Tibial nerve (tissue), 4 donors: ENCODE results near the gene RNF166. TPM values are rescaled to one million over a fixed set of nuclear protein-coding genes. Genes with fewer than 3 reads are reported as not detected.

Experiments
- DNase-seq, 2 donors: peaks; one replicate each; pipeline ENCODE4 v3.0.0-alpha.2; 2019; ENCODE audit warnings: low spot score in 2 of 2
- H3K27ac ChIP-seq, 4 donors: fragments of 200-600 bp; sonication (generic) in 3 of 4; one replicate each; pipeline ENCODE4 v1.5.1; 2017 to 2019; ENCODE audit warnings: mild to moderate bottlenecking in 1 of 4
- H3K27me3 ChIP-seq, 2 donors: fragments of 200-600 bp; sonication (generic) in 1 of 2; one replicate each; pipeline versions ENCODE4 v1.5.1 to v1.6.0; 2017 to 2019
- H3K36me3 ChIP-seq, 3 donors: fragments of 200-600 bp; sonication (generic); one replicate each; pipeline ENCODE4 v1.5.1; 2018 to 2019
- H3K4me1 ChIP-seq, 4 donors: fragments of 200-600 bp; sonication (generic) in 3 of 4; one replicate each; pipeline ENCODE4 v1.5.1; 2017 to 2019
- H3K4me3 ChIP-seq, 4 donors: fragments of 200-600 bp; sonication (generic) in 3 of 4; one replicate each; pipeline ENCODE4 v1.5.1; 2017 to 2019; ENCODE audit warnings: mild to moderate bottlenecking in 1 of 4, moderate library complexity in 1 of 4
- H3K9me3 ChIP-seq, 4 donors: fragments of 200-600 bp; sonication (generic) in 3 of 4; one replicate each; pipeline ENCODE4 v1.5.1; 2017 to 2019
- CTCF ChIP-seq, 5 experiments: fragments of 200-600 bp in 3 of 5; fragments of 450-650 bp in 2 of 5; sonication (generic) in 3 of 5; IDR thresholded peaks; one replicate each; pipeline ENCODE4 v1.5.1; 2016 to 2019; ENCODE audit warnings: antibody characterized with exemption in 5 of 5, mild to moderate bottlenecking in 3 of 5, moderate library complexity in 2 of 5
- EP300 ChIP-seq, 2 donors: sonication (generic); formaldehyde crosslinking; IDR thresholded peaks; one replicate each; pipeline ENCODE4 v1.6.1; 2017; ENCODE audit warnings: antibody characterized with exemption in 2 of 2, mild to moderate bottlenecking in 1 of 2
- POLR2A ChIP-seq, 2 donors: fragments of 450-650 bp; IDR thresholded peaks; one replicate each; pipeline ENCODE4 v1.6.1; 2017; ENCODE audit warnings: antibody characterized with exemption in 2 of 2, mild to moderate bottlenecking in 2 of 2, moderate library complexity in 2 of 2
- WGBS, 2 donors: methylation state at CpG; one replicate each; pipeline ENCODE4 v1.1.5; 2018; 5-methylcytosine and 5-hydroxymethylcytosine counted together
- total RNA-seq, 4 donors: library from RNA; depleted of rRNA; stranded (reverse); fragments of >200 nt; gene quantifications; one replicate each; pipeline ENCODE4 v1.1.0, GENCODE V29; 2016

The RNF166 gene
- total RNA-seq, 4 donors from 2014 or later, result 36.5 to 56.7 (median 43.5) TPM

- no peaks in the 10 kb centered on the region for H3K27me3 ChIP-seq
- peaks cover 0 to 21% (median 0%) of the 10 kb centered on the region in 3 donors for H3K36me3 ChIP-seq
- peaks cover 0 to 55% (median 25%) of the 10 kb centered on the region in 4 donors for H3K4me1 ChIP-seq
- H3K9me3 ChIP-seq, result no peaks in the 10 kb centered on the region
- peak overlapping the region; percentile 82 to 97 (median 86) for H3K4me3 ChIP-seq
- no peak for DNase-seq
- peak overlapping the region; percentile 59 to 95 (median 85) for H3K27ac ChIP-seq
- WGBS, 2 donors, result 33 to 34% methylated on average over 17 of the region's 17 CpGs
- no peak for TF ChIP-seq CTCF (IDR thresholded peaks at IDR 0.05)
- TF ChIP-seq EP300 (IDR thresholded peaks at IDR 0.05), result no peak
- no peak for TF ChIP-seq POLR2A (IDR thresholded peaks at IDR 0.05)
These were observed 988 bp upstream of the RNF166 start for GRCh38 chr16:88706965-88707826.

- TF ChIP-seq POLR2A (IDR thresholded peaks at IDR 0.05) (no peak), CTCF (IDR thresholded peaks at IDR 0.05) (no peak), EP300 (IDR thresholded peaks at IDR 0.05) (no peak)
- H3K9me3 ChIP-seq, result no peaks in the 10 kb centered on the region
- WGBS, 2 donors, result 1% methylated on average over 15 to 41 of the region's 57 CpGs
- peak overlapping the region; percentile 59 to 95 (median 86) for H3K27ac ChIP-seq
- no peak for DNase-seq
- peaks cover 0 to 31% (median 0%) of the 10 kb centered on the region in 3 donors for H3K36me3 ChIP-seq
- H3K27me3 ChIP-seq, result no peaks in the 10 kb centered on the region
- peak overlapping the region; percentile 82 to 97 (median 86) for H3K4me3 ChIP-seq
- peaks cover 0 to 69% (median 32%) of the 10 kb centered on the region in 4 donors for H3K4me1 ChIP-seq
These were observed 393 bp downstream of the RNF166 start for GRCh38 chr16:88705801-88706228.

- 30 to 37% methylated on average over 9 of the region's 9 CpGs for WGBS, 2 donors
- Histone ChIP-seq H3K9me3 (no peaks in the 10 kb centered on the region), H3K27ac (peak overlapping the region; percentile 59 to 95 (median 86)), H3K36me3 (peaks cover 0 to 37% (median 0%) of the 10 kb centered on the region in 3 donors), H3K4me1 (peaks cover 0 to 76% (median 33%) of the 10 kb centered on the region in 4 donors), H3K27me3 (no peaks in the 10 kb centered on the region), H3K4me3 (peak overlapping the region; percentile 52 to 97 (median 86))
- DNase-seq, result no peak
- TF ChIP-seq POLR2A (IDR thresholded peaks at IDR 0.05) (no peak), CTCF (IDR thresholded peaks at IDR 0.05) (no peak), EP300 (IDR thresholded peaks at IDR 0.05) (no peak)
These were observed 1.0 kb downstream of the RNF166 start for GRCh38 chr16:88705076-88705684.

- DNase-seq, result no peak
- WGBS, 2 donors, result 52 to 53% methylated on average over 12 to 25 of the region's 26 CpGs
- Histone ChIP-seq H3K27ac (peak overlapping the region in 3 of 4 donors; percentile 84 to 95 (median 89)), H3K4me1 (peaks cover 0 to 83% (median 38%) of the 10 kb centered on the region in 4 donors), H3K36me3 (peaks cover 0 to 45% (median 0%) of the 10 kb centered on the region in 3 donors), H3K9me3 (no peaks in the 10 kb centered on the region), H3K4me3 (peak overlapping the region in 2 of 4 donors; percentile 10 to 88), H3K27me3 (no peaks in the 10 kb centered on the region)
- peak in 1 of 2 donors; percentile 33 for TF ChIP-seq POLR2A (IDR thresholded peaks at IDR 0.05)
- no peak for TF ChIP-seq CTCF (IDR thresholded peaks at IDR 0.05)
- peak in 1 of 2 donors; percentile 75 for TF ChIP-seq EP300 (IDR thresholded peaks at IDR 0.05)
These were observed 2.5 kb downstream of the RNF166 start for GRCh38 chr16:88703486-88704309.
